ENCODE results near the gene TBC1D7. TPM values are rescaled to one million over a fixed set of nuclear protein-coding genes. Genes with fewer than 3 reads are reported as not detected.

The TBC1D7 gene
- total RNA-seq, 1 experiment from 2014 or later, result 29.2 TPM

GRCh38 chr6:13277231-13277630 is 51.1 kb downstream of the TBC1D7 start:
- Histone ChIP-seq H3F3A (ENCODE audit: insufficient read depth, low read depth) (no peaks in the 10 kb centered on the region), H3K4me2 (no peak overlapping the region), H4K20me1 (ENCODE audit: insufficient read depth) (no peaks in the 10 kb centered on the region), H3K27ac (no peak overlapping the region), H3K4me3 (no peak overlapping the region), H3K4me1 (replicated peaks; ENCODE audit: insufficient read depth) (no peaks in the 10 kb centered on the region), H3K9me3 (ENCODE audit: insufficient read depth, low read depth) (no peaks in the 10 kb centered on the region), H2AFZ (no peak overlapping the region), H3K36me3 (ENCODE audit: low read depth) (no peaks in the 10 kb centered on the region), H3K9me2 (ENCODE audit: insufficient read depth) (no peaks in the 10 kb centered on the region), H3K79me2 (ENCODE audit: low read depth) (no peaks in the 10 kb centered on the region), H3K27me3 (ENCODE audit: insufficient read depth, low read depth) (no peaks in the 10 kb centered on the region)
- POLR2A ChIA-PET (ENCODE audit: unreplicated experiment), result no interaction called here
- BruUV-seq (replicated peaks), result no TSS peak
- TF ChIP-seq EZH2 (IDR thresholded peaks at IDR 0.05; ENCODE audit: low read depth) (no peak), CTCF (conservative IDR thresholded peaks at IDR 0.05) (no peak)
- CTCF ChIA-PET, result interaction anchor here (0.5 to 0.7 kb wide), 2 partner anchors 51 to 91 kb away, joined by 3 to 9 read pairs; no protein-coding TSS in a partner anchor
- no peak for DNase-seq
- intact Hi-C loops (cut with micrococcal nuclease; ENCODE audit: unreplicated experiment), result no loop called here

- no peaks in the 10 kb centered on the region for H3K27me3 ChIP-seq (ENCODE audit: insufficient read depth, low read depth)
- H3K79me2 ChIP-seq (ENCODE audit: low read depth), result no peaks in the 10 kb centered on the region
- H4K20me1 ChIP-seq (ENCODE audit: insufficient read depth), result no peaks in the 10 kb centered on the region
- no peaks in the 10 kb centered on the region for H3K9me2 ChIP-seq (ENCODE audit: insufficient read depth)
- CTCF ChIA-PET, result no interaction called here
- no TSS peak for BruUV-seq (replicated peaks)
- no peak overlapping the region for H3K4me3 ChIP-seq
- no peak overlapping the region for H3K4me2 ChIP-seq
- intact Hi-C loops (cut with micrococcal nuclease; ENCODE audit: unreplicated experiment), result no loop called here
- POLR2A ChIA-PET (ENCODE audit: unreplicated experiment), result no interaction called here
- no peak for DNase-seq
- H3K4me1 ChIP-seq (replicated peaks; ENCODE audit: insufficient read depth), result no peaks in the 10 kb centered on the region
- no peaks in the 10 kb centered on the region for H3K9me3 ChIP-seq (ENCODE audit: insufficient read depth, low read depth)
- H3K27ac ChIP-seq, result no peak overlapping the region
- H3K36me3 ChIP-seq (ENCODE audit: low read depth), result no peaks in the 10 kb centered on the region
- no peaks in the 10 kb centered on the region for H3F3A ChIP-seq (ENCODE audit: insufficient read depth, low read depth)
- no peak for TF ChIP-seq CTCF (conservative IDR thresholded peaks at IDR 0.05)
- H2AFZ ChIP-seq, result no peak overlapping the region
Observed at GRCh38 chr6:13275435-13275989, 52.8 kb downstream of the TBC1D7 start.

GRCh38 chr6:13274707-13275434 is 53.5 kb downstream of the TBC1D7 start:
- POLR2A ChIA-PET (ENCODE audit: unreplicated experiment), result interaction anchor here (0.6 kb wide), 1 partner anchor 275 kb away, joined by 3 read pairs; no protein-coding TSS in a partner anchor
- H3K4me1 ChIP-seq (replicated peaks; ENCODE audit: insufficient read depth), result 0 out of 2 replicates have a peak, but pooled peaks cover 2% of the 10 kb centered on the region
- no peaks in the 10 kb centered on the region for H3K9me3 ChIP-seq (ENCODE audit: insufficient read depth, low read depth)
- H3K4me2 ChIP-seq, result no peak overlapping the region
- no TSS peak for BruUV-seq (replicated peaks)
- H4K20me1 ChIP-seq (ENCODE audit: insufficient read depth), result no peaks in the 10 kb centered on the region
- H3K27me3 ChIP-seq (ENCODE audit: insufficient read depth, low read depth), result no peaks in the 10 kb centered on the region
- no peaks in the 10 kb centered on the region for H3F3A ChIP-seq (ENCODE audit: insufficient read depth, low read depth)
- CTCF ChIA-PET, result no interaction called here
- H3K36me3 ChIP-seq (ENCODE audit: low read depth), result no peaks in the 10 kb centered on the region
- H3K27ac ChIP-seq, result no peak overlapping the region
- no peak overlapping the region for H3K4me3 ChIP-seq
- no peak for DNase-seq
- TF ChIP-seq EZH2 (IDR thresholded peaks at IDR 0.05; ENCODE audit: low read depth) (no peak), CTCF (conservative IDR thresholded peaks at IDR 0.05) (no peak)
- H3K9me2 ChIP-seq (ENCODE audit: insufficient read depth), result no peaks in the 10 kb centered on the region
- intact Hi-C loops (cut with micrococcal nuclease; ENCODE audit: unreplicated experiment), result no loop called here
- H2AFZ ChIP-seq, result no peak overlapping the region
- H3K79me2 ChIP-seq (ENCODE audit: low read depth), result no peaks in the 10 kb centered on the region

Measured in PC-9 (cell line).